GM21515 (cell line): Measurements from ENCODE around the gene TMPRSS5.

Experiments used
- ATAC-seq: cut with Tn5 transposase; IDR thresholded peaks from one replicate; pipeline ENCODE4 v1.9.1; 2021; ENCODE audit not compliant: unreplicated experiment

The TMPRSS5 gene

GRCh38 chr11:113670149-113670830, 35.8 kb downstream of the TMPRSS5 start:
- no peak for ATAC-seq

- no peak for ATAC-seq
These were observed 37.9 kb downstream of the TMPRSS5 start for GRCh38 chr11:113668255-113668654.

GRCh38 chr11:113667801-113668200, 38.3 kb downstream of the TMPRSS5 start:
- no peak for ATAC-seq

- no peak for ATAC-seq
These were observed 39.5 kb downstream of the TMPRSS5 start for GRCh38 chr11:113666584-113666983.

GRCh38 chr11:113664981-113665710, 41.0 kb downstream of the TMPRSS5 start:
- ATAC-seq, result no peak

- no peak for ATAC-seq
These were observed 41.8 kb downstream of the TMPRSS5 start for GRCh38 chr11:113664069-113664980.

- ATAC-seq, result no peak
These were observed 42.5 kb downstream of the TMPRSS5 start for GRCh38 chr11:113663567-113663966.

GRCh38 chr11:113655771-113656170, 50.3 kb downstream of the TMPRSS5 start:
- no peak for ATAC-seq

GRCh38 chr11:113651023-113651422, 55.1 kb downstream of the TMPRSS5 start:
- ATAC-seq, result no peak

- ATAC-seq, result no peak
These were observed 56.8 kb downstream of the TMPRSS5 start for GRCh38 chr11:113649311-113649710.

- ATAC-seq, result no peak
These were observed 58.3 kb downstream of the TMPRSS5 start for GRCh38 chr11:113647856-113648255.

- no peak for ATAC-seq
These were observed 59.0 kb downstream of the TMPRSS5 start for GRCh38 chr11:113647108-113647507.

- ATAC-seq, result no peak
These were observed 60.3 kb downstream of the TMPRSS5 start for GRCh38 chr11:113645593-113646349.

GRCh38 chr11:113644605-113645004, 61.5 kb downstream of the TMPRSS5 start:
- ATAC-seq, result no peak

- ATAC-seq, result no peak
These were observed 62.4 kb downstream of the TMPRSS5 start for GRCh38 chr11:113643701-113644100.

GRCh38 chr11:113643006-113643585, 63.0 kb downstream of the TMPRSS5 start:
- ATAC-seq, result no peak

- no peak for ATAC-seq
These were observed 64.0 kb downstream of the TMPRSS5 start for GRCh38 chr11:113642090-113642489.

GRCh38 chr11:113638376-113638775, 67.7 kb downstream of the TMPRSS5 start:
- ATAC-seq, result no peak

- no peak for ATAC-seq
These were observed 68.5 kb downstream of the TMPRSS5 start for GRCh38 chr11:113637636-113638035.
